ENCODE data around the gene DCDC1.

Gene DCDC1

DNA sequence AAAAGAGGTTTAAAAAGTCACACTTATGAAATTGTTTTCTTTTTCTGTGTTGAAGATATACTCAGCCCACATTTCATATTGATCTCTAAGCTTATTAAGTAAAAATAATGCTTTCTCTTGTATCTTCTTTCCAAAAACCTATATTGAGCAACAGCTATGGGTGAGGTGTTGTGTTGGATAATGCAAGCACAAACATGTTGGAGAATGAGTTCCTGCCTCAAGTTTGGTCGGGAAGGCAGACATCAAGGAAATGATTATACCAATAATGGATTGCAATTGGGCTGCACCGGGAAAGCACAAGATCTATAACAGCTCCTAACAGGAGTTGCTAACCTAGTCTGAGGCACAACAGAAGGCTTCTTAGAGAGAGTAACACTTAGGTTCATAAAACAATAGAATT is 474.5 kb downstream of the DCDC1 start:
- DNase-seq: no peak

DNA sequence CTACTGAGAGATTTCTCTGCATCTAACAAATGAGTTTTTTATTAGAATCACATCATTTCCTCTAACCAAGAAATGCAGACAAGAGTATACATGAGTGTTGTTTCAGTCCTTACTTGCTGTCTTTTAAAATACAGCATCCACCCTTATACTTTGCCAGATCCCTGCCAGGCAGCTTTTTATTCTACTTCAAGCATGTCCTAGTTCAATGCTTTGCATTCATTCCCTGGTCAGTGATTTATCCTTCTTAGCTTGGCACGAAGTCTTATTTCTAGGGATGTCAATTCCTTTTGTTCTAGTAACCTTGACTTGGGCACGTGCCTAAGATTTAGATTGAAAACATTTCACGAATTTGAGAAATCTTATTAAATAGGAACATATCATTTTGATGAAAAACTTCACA is 476.2 kb downstream of the DCDC1 start:
- DNase-seq: no peak

GRCh38 chr11:30889143-30889794 is 480.3 kb downstream of the DCDC1 start:
- no peak for DNase-seq

GRCh38 chr11:30879322-30880005 is 490.1 kb downstream of the DCDC1 start:
- no peak for DNase-seq

DNA sequence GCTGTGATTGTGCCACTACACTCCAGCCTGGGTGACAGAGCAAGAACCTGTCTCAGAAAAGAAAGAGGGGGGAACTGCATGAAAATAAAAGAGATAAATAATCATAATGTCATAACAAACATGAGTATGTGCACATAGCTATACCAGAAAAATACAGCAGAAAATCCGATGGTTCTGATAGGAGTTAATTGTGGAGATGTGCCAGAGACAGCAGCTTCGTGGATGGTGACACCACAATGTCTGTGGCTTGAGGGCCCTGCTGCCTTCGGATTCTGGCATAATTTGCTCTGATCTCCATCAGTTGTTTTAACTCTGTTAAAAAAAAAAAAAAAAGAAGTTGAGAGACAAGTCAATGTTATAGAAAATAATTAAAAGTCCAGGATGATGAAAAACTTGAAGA is 491.1 kb downstream of the DCDC1 start:
- DNase-seq: no peak

DNA sequence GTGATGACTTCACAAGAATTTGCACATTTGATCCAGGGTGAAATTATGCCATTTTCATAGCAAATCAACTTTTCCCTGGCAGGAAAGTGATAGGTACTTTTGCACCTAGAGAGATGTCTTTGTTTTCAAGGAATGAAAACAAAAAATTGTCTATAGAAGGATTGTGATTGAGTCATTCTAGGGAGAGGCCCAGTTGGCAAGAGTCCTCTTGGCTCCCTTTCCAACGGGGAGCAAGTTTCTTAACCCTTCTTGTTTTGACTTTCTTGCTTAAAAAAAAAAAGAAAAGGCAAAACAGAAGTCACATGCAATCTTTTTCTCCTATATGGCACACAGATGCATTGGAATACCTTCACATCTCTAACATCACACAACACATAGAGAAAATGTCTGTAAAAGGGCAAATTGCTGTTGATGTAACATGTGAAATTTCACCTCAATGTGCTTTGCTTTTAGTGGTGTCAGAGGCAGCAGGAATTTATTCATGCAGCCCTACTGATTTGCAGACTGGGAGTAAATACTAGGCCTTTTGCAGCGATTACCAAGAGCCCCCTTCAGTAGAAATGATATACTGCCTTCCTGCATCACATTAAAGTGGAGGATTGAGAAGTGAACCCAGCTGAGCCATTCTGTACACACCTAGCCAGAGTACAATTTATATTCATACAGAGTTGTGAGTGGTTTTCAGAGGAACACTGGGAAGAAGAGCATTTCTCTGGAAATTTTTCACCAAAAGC is 492.7 kb downstream of the DCDC1 start:
- no peak for DNase-seq

GRCh38 chr11:30876228-30876627 is 493.3 kb downstream of the DCDC1 start:
- DNase-seq: no peak

GRCh38 chr11:30875806-30876205 is 493.7 kb downstream of the DCDC1 start:
- no peak for DNase-seq

- DNase-seq: no peak
These were observed 495.5 kb downstream of the DCDC1 start for GRCh38 chr11:30873924-30874610.

DNA sequence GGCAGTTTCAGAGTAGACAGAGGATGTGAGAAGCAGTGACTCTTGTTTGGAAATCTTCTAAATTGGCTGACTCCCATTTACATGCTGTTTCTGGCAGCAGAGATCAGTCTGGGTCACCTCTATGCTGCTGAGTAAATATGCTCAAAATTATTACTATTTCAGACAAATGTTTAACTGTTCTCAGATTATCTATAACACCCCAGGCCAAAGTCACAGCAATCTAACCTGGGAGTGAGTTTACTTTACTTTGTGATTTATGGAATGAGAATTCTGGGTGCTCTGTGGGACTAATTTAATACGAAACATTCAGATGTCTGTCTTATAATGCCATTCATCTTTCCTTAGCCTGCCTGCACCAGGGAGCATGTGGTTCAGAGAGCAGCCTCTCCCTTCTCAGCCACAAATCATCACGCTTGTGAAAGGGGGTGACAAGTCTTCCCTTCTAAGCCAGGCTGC is 500.9 kb downstream of the DCDC1 start:
- DNase-seq: no peak

DNA sequence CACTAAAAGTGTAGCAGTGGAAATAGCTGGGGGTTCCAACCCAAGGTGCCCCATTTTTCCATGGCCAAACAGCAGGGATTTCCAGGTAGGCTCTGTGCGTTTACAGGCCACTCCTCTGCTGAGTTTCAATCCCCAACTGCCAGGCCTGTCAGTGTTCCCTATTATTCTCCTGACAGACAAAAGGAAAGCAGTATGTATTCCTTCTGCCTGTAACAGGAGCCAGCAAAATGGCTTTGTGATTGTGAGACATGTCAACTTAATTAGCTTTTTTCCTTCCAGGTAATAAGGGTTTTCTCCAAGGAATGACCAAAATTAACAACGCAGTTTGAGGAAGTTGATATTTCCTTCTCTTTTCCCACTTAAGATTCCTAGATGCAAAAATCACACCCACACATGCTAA is 506.3 kb downstream of the DCDC1 start:
- no peak for DNase-seq

DNA sequence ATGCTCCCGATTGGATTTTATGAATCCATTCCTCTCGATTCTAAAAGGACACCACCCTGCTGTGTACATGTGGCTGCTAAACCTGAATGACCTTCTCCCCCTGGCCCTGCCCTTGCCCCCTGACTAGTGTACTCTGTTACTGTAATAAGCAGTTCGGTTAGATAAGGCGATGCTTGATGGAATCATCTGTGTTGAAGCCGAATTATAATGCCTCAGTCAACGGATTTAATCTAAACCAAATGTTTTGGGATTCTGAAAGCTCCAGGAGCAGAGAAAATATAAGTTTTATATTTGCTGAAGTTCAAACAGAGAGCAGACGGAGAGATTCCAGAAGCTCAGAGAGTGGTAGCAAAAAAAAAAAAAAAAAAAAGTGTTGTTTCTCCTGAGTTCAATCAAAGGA is 508.0 kb downstream of the DCDC1 start:
- no peak for DNase-seq

DNA sequence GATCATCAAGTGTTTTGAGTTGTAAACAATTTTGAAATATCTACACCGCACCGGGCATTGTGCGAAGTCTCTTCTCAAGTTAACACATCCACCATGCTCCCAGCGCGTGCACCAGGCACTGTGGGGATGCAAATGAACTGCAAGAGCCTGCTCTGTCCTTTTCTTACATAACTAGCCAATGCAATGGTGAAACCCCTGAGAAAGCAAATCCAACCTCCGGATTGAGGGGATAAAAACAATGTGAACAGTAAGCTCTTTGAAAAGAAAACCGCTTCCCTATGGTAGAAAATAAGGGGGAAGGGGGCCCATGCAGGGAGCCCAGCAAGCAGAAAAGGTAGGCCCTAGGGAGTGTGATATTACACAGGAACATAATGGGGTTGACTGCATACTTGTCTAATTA is 508.5 kb downstream of the DCDC1 start:
- no peak for DNase-seq

GRCh38 chr11:30860146-30860545 is 509.4 kb downstream of the DCDC1 start:
- DNase-seq: no peak

- no peak for DNase-seq
These were observed 509.9 kb downstream of the DCDC1 start for GRCh38 chr11:30859669-30860068.

GRCh38 chr11:30855383-30856006 is 514.0 kb downstream of the DCDC1 start:
- DNase-seq: no peak

GRCh38 chr11:30853439-30853838 is 516.1 kb downstream of the DCDC1 start:
- DNase-seq: no peak

GRCh38 chr11:30852645-30853044 is 516.9 kb downstream of the DCDC1 start:
- DNase-seq: no peak

GRCh38 chr11:30852091-30852490 is 517.4 kb downstream of the DCDC1 start:
- no peak for DNase-seq

DNA sequence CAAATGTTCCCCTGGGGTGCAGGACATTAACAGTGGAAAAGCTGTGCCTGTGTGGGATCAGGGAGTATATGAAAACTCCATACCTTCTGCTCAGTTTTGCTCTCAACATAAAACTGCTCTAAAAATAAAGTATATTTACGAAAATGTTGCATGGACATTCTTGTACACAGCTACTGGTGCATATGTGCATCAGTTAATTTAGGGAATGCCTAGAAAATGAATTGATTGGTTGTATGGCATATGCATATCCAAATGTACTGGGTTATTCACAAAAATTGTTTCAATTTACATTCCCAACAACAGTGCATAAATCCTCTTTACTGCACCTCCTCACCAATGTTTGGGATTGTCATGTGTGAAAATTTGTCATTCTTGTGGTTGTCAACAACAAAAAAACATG is 532.3 kb downstream of the DCDC1 start:
- no peak for DNase-seq

- no peak for DNase-seq
These were observed 536.7 kb downstream of the DCDC1 start for GRCh38 chr11:30832831-30833230.

DNA sequence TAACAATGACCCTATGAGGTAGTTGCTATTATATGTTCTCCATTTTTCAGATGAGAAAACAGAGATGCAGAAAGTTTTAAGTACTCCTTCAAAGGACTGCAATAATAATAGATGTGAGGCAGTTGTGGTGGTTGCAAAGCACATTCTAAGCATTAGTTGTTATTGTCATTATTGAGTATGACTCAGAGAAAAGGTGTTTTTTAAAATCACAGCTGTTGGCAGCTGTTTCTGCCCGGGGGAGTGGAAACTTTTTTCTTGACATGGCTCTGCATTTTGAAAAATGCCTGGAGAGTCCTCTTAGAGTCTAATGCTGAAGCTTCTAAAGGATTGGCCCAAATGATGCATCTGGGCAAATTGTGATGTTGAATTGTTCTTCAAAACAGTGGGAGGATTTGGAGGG is 538.9 kb downstream of the DCDC1 start:
- DNase-seq: no peak

GRCh38 chr11:30826911-30827310 is 542.6 kb downstream of the DCDC1 start:
- DNase-seq: no peak
